GM23248 (cell line): Measurements from ENCODE around the gene ASZ1. TPM values are rescaled to one million over a fixed set of nuclear protein-coding genes. Genes with fewer than 3 reads are reported as not detected.
A peak's percentile ranks its signal among the peaks of the same experiment; 100 is the strongest.

Source experiments
- DNase-seq: peaks from one replicate; pipeline ENCODE4 v3.0.0-alpha.2; 2015
- H2AFZ ChIP-seq: fragments of 200-600 bp; sonication (generic); 2 replicates; pipeline ENCODE4 v1.6.1; 2016; ENCODE audit warnings: antibody characterized with exemption
- H3F3A ChIP-seq: fragments of 200-600 bp; sonication (generic); 2 replicates; pipeline ENCODE4 v1.6.1; 2016; ENCODE audit warnings: mild to moderate bottlenecking, antibody characterized with exemption, mixed run types; ENCODE audit not compliant: insufficient read depth
- H3K27ac ChIP-seq: fragments of 200-600 bp; sonication (generic); 2 replicates; pipeline ENCODE4 v1.5.1; 2016; ENCODE audit warnings: mild to moderate bottlenecking
- H3K27me3 ChIP-seq: fragments of 200-600 bp; sonication (generic); replicated peaks from 2 replicates; pipeline ENCODE4 v1.6.1; 2016; ENCODE audit warnings: mild to moderate bottlenecking; ENCODE audit not compliant: insufficient read depth
- H3K36me3 ChIP-seq: fragments of 200-600 bp; sonication (generic); 2 replicates; pipeline ENCODE4 v1.6.1; 2016; ENCODE audit warnings: low read depth, mild to moderate bottlenecking
- H3K4me1 ChIP-seq: fragments of 200-600 bp; sonication (generic); 2 replicates; pipeline ENCODE4 v1.6.1; 2016; ENCODE audit warnings: mild to moderate bottlenecking; ENCODE audit not compliant: insufficient read depth
- H3K4me2 ChIP-seq: fragments of 200-600 bp; sonication (generic); one replicate; pipeline ENCODE4 v1.6.1; 2016; ENCODE audit warnings: mild to moderate bottlenecking; ENCODE audit not compliant: unreplicated experiment
- H3K4me3 ChIP-seq: fragments of 200-600 bp; sonication (generic); 2 replicates; pipeline ENCODE4 v1.5.1; 2016; ENCODE audit warnings: mild to moderate bottlenecking
- H3K79me2 ChIP-seq: fragments of 200-600 bp; sonication (generic); 2 replicates; pipeline ENCODE4 v1.6.1; 2016; ENCODE audit warnings: mild to moderate bottlenecking; ENCODE audit not compliant: insufficient read depth
- H3K9ac ChIP-seq: fragments of 200-600 bp; sonication (generic); 2 replicates; pipeline ENCODE4 v1.6.1; 2016; ENCODE audit warnings: mild to moderate bottlenecking
- H3K9me2 ChIP-seq: fragments of 200-600 bp; sonication (generic); 2 replicates; pipeline ENCODE4 v1.6.1; 2016; ENCODE audit warnings: mixed run types, mild to moderate bottlenecking, moderate library complexity; ENCODE audit not compliant: insufficient read depth
- H3K9me3 ChIP-seq: fragments of 200-600 bp; sonication (generic); one replicate; pipeline ENCODE4 v1.6.1; 2017; ENCODE audit warnings: low read depth
- H4K20me1 ChIP-seq: fragments of 200-600 bp; sonication (generic); 2 replicates; pipeline ENCODE4 v1.6.0; 2016; ENCODE audit not compliant: insufficient read depth
- EZH2 ChIP-seq: fragments of 200-600 bp; sonication (generic); IDR thresholded peaks from 2 replicates; pipeline ENCODE4 v1.6.1; 2018; ENCODE audit warnings: antibody characterized with exemption, mild to moderate bottlenecking; ENCODE audit not compliant: insufficient read depth, poor library complexity, severe bottlenecking
- EZH2phosphoT487 ChIP-seq: fragments of 200-600 bp; sonication (generic); IDR thresholded peaks from 2 replicates; pipeline ENCODE4 v1.6.1; 2018; ENCODE audit warnings: antibody characterized with exemption, moderate library complexity, mild to moderate bottlenecking, low read depth; ENCODE audit not compliant: insufficient read depth
- WGBS, 2 experiments: methylation state at CpG; one replicate each; pipeline ENCODE4 v1.1.6; 2015 to 2017; ENCODE audit warnings: low lambda C conversion rate in 2 of 2, low coverage in 1 of 2; ENCODE audit errors: missing lambda C conversion rate in 2 of 2; 5-methylcytosine and 5-hydroxymethylcytosine counted together
- in situ Hi-C: fragments of 300-500 bp; cut with MboI; formaldehyde crosslinking; loops from 2 replicates; pipeline ENCODE4 v1.15.0; 2020
- polyA plus RNA-seq: library from polyadenylated mRNA; unstranded; fragments of >200 nt; fragmentation: Nextera tagmentation; extraction: Ambion mirVana; gene quantifications from 2 replicates; pipeline ENCODE4 v1.2.1, GENCODE V29; 2016
- total RNA-seq: library from RNA; depleted of rRNA; stranded (reverse); fragments of >200 nt; shearing (Covaris generic); gene quantifications from 2 replicates; pipeline ENCODE4 v1.2.3, GENCODE V29; 2014

The ASZ1 gene
- total and polyA plus RNA-seq, 2 experiments from 2014 or later: not detected

DNA sequence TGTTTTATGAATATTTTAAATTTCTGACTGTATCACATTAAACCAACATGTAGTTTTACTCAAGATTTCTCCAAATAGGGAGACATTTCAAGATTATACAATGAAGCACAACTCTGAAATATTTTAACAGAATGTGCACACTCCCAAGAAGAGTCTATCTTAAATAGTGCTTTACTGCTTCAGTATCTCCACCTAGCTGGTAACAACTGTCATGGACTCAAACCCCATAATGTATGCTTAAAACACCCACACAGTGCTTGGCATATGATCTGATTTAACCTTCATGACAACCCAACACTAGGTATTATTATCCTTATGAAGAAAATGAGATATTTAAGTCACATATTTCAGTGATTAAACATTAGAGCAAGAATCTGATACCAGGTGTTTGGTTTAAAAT lies 45.9 kb downstream of the ASZ1 start:
- in situ Hi-C loops: loop anchor here (10.0 kb wide), 1 partner anchor 167 kb away; no protein-coding TSS in a partner anchor

DNA sequence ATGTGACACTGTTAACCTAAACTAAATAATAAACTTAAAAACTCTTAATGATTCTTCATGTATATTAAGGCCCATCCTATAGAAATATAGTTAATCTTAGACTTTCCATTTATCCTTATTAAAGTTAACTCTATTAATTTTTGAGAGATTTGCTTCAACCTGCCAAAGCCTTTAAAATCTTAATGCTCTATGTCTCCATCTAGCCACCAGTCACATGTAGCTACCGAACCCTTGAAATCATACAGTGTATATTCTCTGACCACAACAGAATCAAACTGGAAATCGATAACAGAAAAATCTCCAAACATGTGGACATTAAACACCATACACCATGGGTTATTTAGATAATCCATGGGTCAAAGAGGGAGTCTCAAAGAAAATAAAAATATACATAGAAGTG lies 51.9 kb downstream of the ASZ1 start:
- in situ Hi-C loops: no loop called here
- no peak overlapping the region for H2AFZ ChIP-seq
- peak; percentile 20 for DNase-seq

More for the DNA sequence above, 45.9 kb downstream of the ASZ1 start:
- Histone ChIP-seq H2AFZ (no peak overlapping the region), H3K79me2 (no peaks in the 10 kb centered on the region), H3K27me3 (no peaks in the 10 kb centered on the region), H3K9me3 (no peaks in the 10 kb centered on the region), H3F3A (0 out of 2 replicates have a peak, but pooled peaks cover 4% of the 10 kb centered on the region), H3K9me2 (no peaks in the 10 kb centered on the region), H4K20me1 (no peaks in the 10 kb centered on the region), H3K36me3 (no peaks in the 10 kb centered on the region), H3K4me2 (no peak overlapping the region), H3K9ac (no peak overlapping the region), H3K4me1 (peaks cover 9% of the 10 kb centered on the region), H3K4me3 (no peak overlapping the region), H3K27ac (no peak overlapping the region)
- TF ChIP-seq EZH2phosphoT487: no peak
- TF ChIP-seq EZH2: no peak
- no peak for DNase-seq

DNA sequence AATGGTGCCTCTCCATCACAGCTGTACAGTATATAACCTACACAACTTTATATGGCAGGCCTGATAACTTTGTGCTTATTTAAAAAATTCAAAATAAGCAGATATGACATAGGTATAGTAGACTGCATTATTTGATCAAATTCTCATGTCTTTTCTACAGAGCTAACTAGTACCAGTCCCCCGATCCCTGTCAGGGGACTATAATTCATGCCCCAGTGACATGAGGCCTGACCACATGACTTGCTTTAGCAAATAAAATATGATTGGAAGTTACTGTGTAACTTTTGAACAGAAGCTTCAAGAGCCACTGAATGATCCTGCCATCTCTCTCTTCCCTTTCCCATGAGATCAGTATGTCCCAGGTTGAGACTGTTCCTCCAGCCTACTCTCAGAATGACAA lies 55.2 kb downstream of the ASZ1 start:
- TF ChIP-seq EZH2phosphoT487 (no peak), EZH2 (no peak)
- no peaks in the 10 kb centered on the region for H4K20me1 ChIP-seq
- no peak overlapping the region for H3K9ac ChIP-seq
- no peaks in the 10 kb centered on the region for H3K36me3 ChIP-seq
- 31 to 50% methylated on average over 1 of the region's 1 CpG for WGBS, 2 experiments
- H3K4me2 ChIP-seq: no peak overlapping the region
- H3K4me1 ChIP-seq: no peaks in the 10 kb centered on the region
- no peak overlapping the region for H3K4me3 ChIP-seq
- H3K27ac ChIP-seq: no peak overlapping the region
- H2AFZ ChIP-seq: no peak overlapping the region
- no peaks in the 10 kb centered on the region for H3F3A ChIP-seq
- peaks cover 20% of the 10 kb centered on the region; the same call in 1 of the 2 replicates for H3K27me3 ChIP-seq
- no peaks in the 10 kb centered on the region for H3K79me2 ChIP-seq
- no peaks in the 10 kb centered on the region for H3K9me3 ChIP-seq
- DNase-seq: no peak
- in situ Hi-C loops: no loop called here
- H3K9me2 ChIP-seq: no peaks in the 10 kb centered on the region

More for the DNA sequence above, 51.9 kb downstream of the ASZ1 start:
- Histone ChIP-seq H3K79me2 (no peaks in the 10 kb centered on the region), H3K9me2 (no peaks in the 10 kb centered on the region), H3K9me3 (no peaks in the 10 kb centered on the region), H3K27ac (no peak overlapping the region), H3K27me3 (no peaks in the 10 kb centered on the region), H3K36me3 (no peaks in the 10 kb centered on the region), H4K20me1 (no peaks in the 10 kb centered on the region), H3K4me2 (no peak overlapping the region), H3F3A (no peaks in the 10 kb centered on the region), H3K4me1 (no peaks in the 10 kb centered on the region), H3K9ac (no peak overlapping the region), H3K4me3 (no peak overlapping the region)
- WGBS, 2 experiments: 58% methylated on average over 2 of the region's 2 CpGs
- TF ChIP-seq EZH2phosphoT487 (no peak), EZH2 (no peak)

DNA sequence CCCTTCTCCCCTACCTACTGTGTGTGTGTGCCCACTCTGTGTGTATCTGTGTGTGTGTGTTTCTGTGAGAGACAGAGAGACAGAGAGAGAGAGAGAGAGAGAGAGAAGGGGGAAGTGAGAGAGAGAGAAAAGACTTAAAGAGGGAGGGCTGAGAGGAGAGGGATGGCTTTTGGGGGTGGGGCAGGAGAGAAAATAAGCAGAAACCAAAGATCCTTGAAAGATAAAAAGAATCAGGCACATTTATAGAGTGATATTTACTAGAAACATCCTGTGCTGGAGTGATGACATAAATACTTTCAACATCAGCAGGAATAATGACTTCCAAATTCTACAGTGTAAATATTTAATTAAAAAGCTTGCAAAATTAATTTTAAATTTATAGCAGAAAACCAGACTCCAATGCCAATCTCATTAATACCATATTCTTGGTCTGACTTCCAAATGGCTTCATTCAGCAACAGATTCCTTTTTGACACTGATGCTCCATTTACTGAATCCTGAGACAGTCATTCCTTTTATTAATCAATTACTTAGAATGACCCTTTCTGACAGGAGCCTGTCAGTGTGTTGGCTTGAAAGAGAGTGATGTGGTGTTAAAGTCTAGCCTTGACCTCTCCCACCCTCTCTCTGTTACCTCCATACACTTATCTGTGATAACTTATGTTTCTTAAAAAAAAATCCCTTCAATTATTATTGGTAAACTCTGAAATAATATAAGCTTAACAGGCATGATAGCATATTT lies 62.8 kb downstream of the ASZ1 start:
- no peaks in the 10 kb centered on the region for H3K9me2 ChIP-seq
- H3F3A ChIP-seq: no peaks in the 10 kb centered on the region
- H3K36me3 ChIP-seq: no peaks in the 10 kb centered on the region
- H3K4me2 ChIP-seq: no peak overlapping the region
- no peak overlapping the region for H3K9ac ChIP-seq
- H3K4me1 ChIP-seq: no peaks in the 10 kb centered on the region
- peaks cover 43% of the 10 kb centered on the region for H3K27me3 ChIP-seq
- H3K4me3 ChIP-seq: no peak overlapping the region
- no peak overlapping the region for H3K27ac ChIP-seq
- no peak overlapping the region for H2AFZ ChIP-seq
- no peak for TF ChIP-seq EZH2phosphoT487
- TF ChIP-seq EZH2: no peak
- no peaks in the 10 kb centered on the region for H4K20me1 ChIP-seq
- DNase-seq: no peak
- no peaks in the 10 kb centered on the region for H3K79me2 ChIP-seq
- no peaks in the 10 kb centered on the region for H3K9me3 ChIP-seq
- in situ Hi-C loops: no loop called here
